GM19452 (cell line): ENCODE measurements around the gene ERH.

ENCODE experiments used
- ATAC-seq: cut with Tn5 transposase; IDR thresholded peaks from one replicate; pipeline ENCODE4 v1.9.1; 2021; ENCODE audit not compliant: unreplicated experiment

ERH gene

GRCh38 chr14:69357544-69358200 is 40.4 kb downstream of the ERH start:
- no peak for ATAC-seq

DNA sequence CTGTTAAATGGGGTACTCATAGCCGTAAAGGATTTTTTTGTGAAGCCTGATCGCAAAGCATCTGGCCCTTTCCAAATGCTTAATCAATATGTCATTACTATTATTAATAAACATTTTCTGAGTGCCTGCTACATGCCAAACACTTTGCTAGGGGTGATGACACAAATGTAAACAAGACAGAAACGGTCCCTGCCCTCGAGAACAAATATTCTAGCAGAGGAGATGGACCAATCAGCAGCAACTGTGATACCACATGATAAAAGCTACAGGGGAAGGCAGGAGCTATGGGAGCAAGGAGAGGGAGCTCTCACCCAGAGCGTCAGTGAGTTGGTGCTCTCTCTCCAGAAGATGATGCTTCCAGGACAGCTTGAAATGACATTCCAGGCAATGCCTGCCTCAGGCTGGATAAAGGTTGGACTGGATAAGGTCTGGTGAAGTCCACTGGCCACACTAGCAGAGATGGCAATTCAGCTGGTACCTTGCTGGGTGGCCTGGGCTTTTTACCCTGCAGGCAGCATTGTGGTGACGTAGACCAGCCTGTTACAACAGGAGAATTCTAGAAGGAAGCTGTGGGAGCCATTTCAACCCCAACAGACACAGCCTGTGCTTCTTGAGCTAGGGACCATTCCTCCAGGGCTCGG is 41.1 kb downstream of the ERH start:
- no peak for ATAC-seq

GRCh38 chr14:69355607-69356281 is 42.4 kb downstream of the ERH start:
- ATAC-seq, result no peak

DNA sequence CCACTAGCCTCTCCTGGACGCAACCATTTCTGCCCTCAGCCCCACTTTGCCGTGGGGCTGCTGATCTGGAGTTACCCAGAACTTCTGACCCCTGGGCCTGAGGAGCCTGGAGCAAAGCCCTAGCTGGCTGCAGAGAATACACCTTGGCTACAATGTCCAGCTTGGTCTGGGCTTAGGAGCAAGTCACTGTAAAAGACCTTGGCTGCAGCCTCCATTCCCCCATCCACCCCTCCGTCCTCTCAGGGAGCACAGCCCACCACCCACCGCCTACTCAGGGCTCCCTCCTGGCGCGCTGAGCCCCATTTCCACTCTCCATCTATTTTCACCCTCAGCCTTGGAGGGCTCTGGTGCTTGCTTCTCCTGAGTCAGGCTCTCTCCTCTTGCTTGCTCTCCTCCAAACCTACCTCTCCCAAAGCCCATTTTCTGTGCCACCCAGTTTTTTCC is 42.9 kb downstream of the ERH start:
- ATAC-seq, result no peak

- peak; percentile 86 for ATAC-seq
Observed at GRCh38 chr14:69354383-69355153, 43.5 kb downstream of the ERH start.

GRCh38 chr14:69353168-69353567 is 44.9 kb downstream of the ERH start:
- ATAC-seq, result no peak

DNA sequence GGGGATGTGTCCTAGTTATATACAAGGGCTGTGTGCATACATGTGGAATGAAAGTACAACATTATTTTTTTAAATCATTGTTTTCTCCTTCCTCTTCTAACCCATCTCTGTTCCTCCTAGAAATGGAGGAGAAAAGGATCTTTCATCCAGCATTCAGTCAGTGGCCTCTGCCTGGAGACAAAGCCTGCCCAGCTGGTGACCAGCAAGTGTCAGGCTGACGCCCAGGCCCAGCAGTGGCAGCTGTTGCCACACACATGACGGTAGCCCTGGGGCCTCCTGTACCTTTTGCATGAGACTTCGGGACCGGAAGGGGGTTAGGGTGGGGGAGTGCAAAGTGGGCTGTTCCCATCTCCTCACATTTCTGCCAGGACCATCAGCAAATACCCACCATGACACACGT is 46.2 kb downstream of the ERH start:
- no peak for ATAC-seq

GRCh38 chr14:69351385-69351784 is 46.7 kb downstream of the ERH start:
- ATAC-seq, result no peak

DNA sequence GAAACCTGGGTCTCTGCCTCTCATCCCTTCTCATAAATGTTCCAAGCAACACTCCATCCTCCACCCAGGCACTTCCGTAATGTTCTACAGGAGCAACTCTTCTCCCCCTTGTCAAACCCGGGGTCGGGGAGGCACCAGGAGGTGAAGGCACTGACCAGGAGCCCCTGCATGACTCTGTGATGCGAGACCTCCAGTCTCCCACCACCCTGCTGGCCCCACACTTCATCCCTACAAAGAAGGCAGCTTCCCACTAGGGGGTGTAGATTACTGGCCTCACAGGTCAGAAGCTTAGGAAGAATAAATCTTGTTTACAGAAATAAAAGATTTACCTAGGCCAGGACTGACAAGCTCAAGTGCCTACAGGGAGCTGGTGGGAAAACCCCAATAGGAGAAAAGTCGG is 47.2 kb downstream of the ERH start:
- ATAC-seq, result no peak

DNA sequence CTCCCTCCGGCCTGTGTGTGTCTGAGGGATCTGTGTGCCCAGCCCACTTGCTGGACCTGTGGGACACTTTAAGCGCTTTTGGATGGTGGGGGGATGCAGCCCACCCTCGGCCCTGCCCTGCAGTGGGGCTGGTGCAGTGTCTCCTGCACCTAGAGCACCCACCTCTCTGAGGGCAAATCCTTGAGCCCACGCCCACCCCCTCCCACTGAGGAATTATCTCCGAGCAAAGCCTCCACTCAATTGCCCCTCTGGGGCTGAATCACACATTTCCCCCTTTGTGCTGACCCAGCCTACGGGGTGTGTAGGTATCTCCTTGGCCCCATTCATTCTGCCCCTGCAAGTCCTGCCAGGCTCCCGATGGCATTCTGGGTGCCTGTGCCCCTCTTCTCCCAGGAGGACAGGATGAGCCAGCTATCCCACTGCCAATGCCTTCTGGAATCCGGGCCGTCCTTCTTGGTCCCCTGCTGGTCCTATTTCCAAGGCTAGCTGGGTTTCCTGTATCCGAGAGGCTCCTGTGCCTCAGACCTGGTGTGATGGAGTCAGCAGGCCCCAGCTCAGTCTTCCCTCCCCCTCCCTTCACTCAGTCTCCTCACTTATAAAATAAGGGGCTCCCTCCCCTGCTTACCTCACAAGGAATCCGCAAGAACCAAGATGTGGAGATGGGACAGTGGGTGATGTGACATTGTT is 48.9 kb downstream of the ERH start:
- no peak for ATAC-seq

DNA sequence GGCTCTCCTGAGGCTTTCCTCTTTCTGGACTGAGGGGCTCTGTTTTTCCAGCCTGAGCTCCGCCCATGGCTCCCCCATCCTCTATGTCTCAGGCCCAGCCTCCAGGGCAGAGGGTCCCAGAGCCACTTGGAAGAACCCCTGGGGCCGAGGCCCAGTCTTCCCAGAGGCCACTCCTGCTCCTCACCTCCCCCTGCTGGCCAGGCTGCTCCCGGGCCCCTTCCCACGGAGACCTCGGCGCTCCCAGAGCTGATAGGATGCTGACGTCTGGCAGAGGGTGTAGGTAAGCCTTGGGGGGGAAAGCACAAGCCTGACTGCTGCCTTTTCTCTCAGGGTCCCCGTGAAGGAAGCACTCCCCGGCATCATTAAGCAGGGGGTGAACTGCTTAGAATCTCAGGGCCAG is 51.4 kb downstream of the ERH start:
- ATAC-seq, result no peak

- ATAC-seq, result no peak
Observed at GRCh38 chr14:69345402-69345801, 52.7 kb downstream of the ERH start.

- ATAC-seq, result no peak
Observed at GRCh38 chr14:69344171-69344570, 53.9 kb downstream of the ERH start.

DNA sequence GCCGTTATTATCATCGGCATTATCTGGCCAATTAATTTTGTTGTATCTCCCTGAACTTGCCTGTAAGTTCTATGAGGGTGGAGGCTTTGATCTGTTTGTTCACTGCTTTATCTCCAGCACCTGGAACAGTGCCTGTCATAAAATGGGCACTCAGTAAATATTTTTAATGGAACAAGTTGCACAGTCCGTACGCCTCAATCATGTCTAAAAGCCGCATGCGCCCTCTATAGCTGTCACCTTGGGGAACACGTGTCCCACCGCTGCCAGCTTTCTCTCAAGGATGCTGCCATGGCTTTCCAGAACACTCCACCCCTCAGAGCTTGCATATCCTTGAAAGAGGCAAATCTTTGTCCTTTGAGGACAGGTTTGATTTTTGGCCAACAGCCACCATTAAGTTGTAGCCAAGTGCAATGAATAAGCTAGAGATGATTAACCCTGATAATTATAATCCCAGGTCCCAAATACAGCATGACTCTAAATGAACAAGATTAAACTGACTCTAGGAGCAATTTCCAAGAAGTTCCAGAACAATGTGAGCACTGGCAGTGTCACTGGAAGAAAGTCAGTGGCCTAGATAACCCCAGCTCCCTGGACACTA is 55.1 kb downstream of the ERH start:
- ATAC-seq, result no peak

DNA sequence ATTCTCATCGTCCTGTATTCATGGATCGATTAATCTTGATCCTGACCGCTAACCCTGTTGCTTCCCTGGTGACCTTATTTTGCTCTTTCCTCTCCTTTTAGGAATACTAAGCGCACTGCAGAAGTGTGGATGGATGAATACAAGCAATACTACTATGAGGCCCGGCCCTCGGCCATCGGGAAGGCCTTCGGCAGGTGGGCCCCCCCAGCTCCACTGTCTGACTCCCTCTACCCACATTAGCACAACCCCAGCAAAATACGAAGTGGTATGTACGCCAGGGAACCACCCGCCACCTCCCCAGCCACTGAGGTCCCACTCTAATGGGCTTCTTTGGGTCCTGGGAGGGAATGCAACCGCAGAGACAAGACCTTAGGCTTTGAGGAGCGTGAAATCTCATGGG is 58.7 kb downstream of the ERH start:
- no peak for ATAC-seq

DNA sequence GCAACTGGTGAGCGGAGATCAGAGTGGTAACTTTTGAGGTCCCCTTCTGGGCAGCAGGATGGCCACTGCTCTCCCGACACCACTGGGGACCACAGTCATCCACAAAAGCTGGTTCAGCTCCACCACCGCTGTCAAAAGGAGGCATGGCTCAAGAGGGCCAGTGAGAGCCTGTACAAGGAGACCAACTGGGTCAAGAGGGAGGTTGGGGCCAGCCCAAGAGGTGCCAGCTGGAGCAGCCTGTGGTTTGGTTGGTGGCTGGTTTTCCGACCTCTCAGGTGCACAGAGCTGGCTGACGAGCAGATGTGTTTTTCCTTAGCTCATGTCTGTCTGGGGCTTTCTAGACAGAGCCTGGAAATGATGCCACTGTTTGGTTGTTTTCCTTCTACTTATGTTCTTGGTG is 60.1 kb downstream of the ERH start:
- ATAC-seq, result no peak

GRCh38 chr14:69335371-69335771 is 62.7 kb downstream of the ERH start:
- no peak for ATAC-seq

- ATAC-seq, result no peak
Observed at GRCh38 chr14:69334576-69334975, 63.5 kb downstream of the ERH start.

DNA sequence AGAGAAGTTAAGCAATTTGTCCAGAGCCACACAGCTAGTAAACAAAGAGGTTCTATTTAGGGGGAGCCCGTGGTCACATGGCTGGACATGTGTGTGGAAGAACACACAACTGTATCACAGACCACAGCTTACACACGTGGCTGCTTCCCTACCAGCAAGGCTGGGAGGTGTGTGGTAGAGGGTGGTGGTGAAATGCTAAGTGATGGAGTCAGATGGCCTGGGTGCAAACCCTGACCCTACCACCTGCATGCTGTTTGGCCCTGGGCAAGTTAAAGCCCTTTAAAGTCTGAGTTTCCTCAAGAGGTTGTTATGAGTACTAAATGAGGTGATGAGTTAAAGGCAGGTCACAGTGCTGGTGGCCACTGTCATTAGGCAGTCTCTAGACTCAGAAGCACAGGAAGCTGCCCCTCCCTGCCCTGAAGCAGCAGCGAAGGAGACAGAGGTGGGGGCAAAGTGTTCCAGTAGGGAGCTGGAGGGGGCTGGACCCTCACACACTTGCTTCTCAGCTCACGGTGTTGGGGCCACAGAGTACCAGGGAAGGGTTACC is 64.2 kb downstream of the ERH start:
- no peak for ATAC-seq

- no peak for ATAC-seq
Observed at GRCh38 chr14:69332782-69333395, 65.2 kb downstream of the ERH start.
